HepG2 (cell line): Measurements from ENCODE around the gene TRPC3. TPM values are rescaled to one million over a fixed set of nuclear protein-coding genes. Genes with fewer than 3 reads are reported as not detected.

Source experiments
- ATAC-seq: fragments of 200-7000 bp; cut with Tn5 transposase; 3 replicates; pipeline ENCODE4 v1.9.1; 2020; ENCODE audit warnings: mild to moderate bottlenecking, moderate library complexity
- BruUV-seq: library from RNA; stranded (reverse); fragments of 400-500 nt; replicated peaks from 2 replicates; lab custom pipeline; 2021; lab: Mats Ljungman, UMichigan
- CTCF ChIA-PET: fragments of 300-600 bp; formaldehyde crosslinking; extraction: SDS; loops from one replicate; lab custom pipeline; 2021; ENCODE audit warnings: low total read pairs, inconsistent platforms, low intra/inter-chr PET ratio; lab: Yijun Ruan, JAX
- POLR2A ChIA-PET: fragments of 350-600 bp; sonication (Branson Sonifier 250); formaldehyde crosslinking; loops from one replicate; lab custom pipeline; 2020; ENCODE audit warnings: antibody characterized with exemption, inconsistent platforms; lab: Yijun Ruan, JAX
- DNase-seq: peaks from one replicate; pipeline ENCODE4 v3.0.0-alpha.2; 2015; ENCODE audit warnings: low spot score
- FAIRE-seq: peaks from 3 replicates; lab custom pipeline; 2011; peaks lifted over from hg19 to GRCh38; lab: Jason Lieb, UNC
- H2AFZ ChIP-seq: one replicate; pipeline ENCODE4 v1.6.1; 2011; ENCODE audit warnings: low read length, inconsistent platforms
- H3K27ac ChIP-seq: fragments of 300-600 bp; 3 replicates; pipeline ENCODE4 v1.8.0; 2011; ENCODE audit warnings: mixed run types, mild to moderate bottlenecking, mixed read lengths, low read length, inconsistent platforms; ENCODE audit not compliant: insufficient read depth; ENCODE audit errors: extremely low read length
- H3K27me3 ChIP-seq, 2 experiments: fragments of 200-600 bp in 1 of 2; 2 replicates in 1 of 2; 3 replicates in 1 of 2; pipeline versions ENCODE4 v1.6.0 to v1.8.0; 2011; ENCODE audit warnings: low read length in 2 of 2, mild to moderate bottlenecking in 2 of 2, moderate library complexity in 2 of 2, inconsistent platforms in 1 of 2; ENCODE audit not compliant: insufficient read depth in 2 of 2, control insufficient read depth in 1 of 2
- H3K36me3 ChIP-seq, 2 experiments: fragments of 200-600 bp in 1 of 2; replicated peaks in 1 of 2; 2 replicates in 1 of 2; 3 replicates in 1 of 2; pipeline versions ENCODE4 v1.5.1 to v1.8.0; 2011; ENCODE audit warnings: low read length in 2 of 2, inconsistent platforms in 1 of 2; ENCODE audit not compliant: insufficient read depth in 2 of 2, control insufficient read depth in 1 of 2
- H3K4me1 ChIP-seq: 2 replicates; pipeline ENCODE4 v1.5.1; 2012; ENCODE audit warnings: low read length, inconsistent platforms; ENCODE audit not compliant: insufficient read depth
- H3K4me2 ChIP-seq: 2 replicates; pipeline ENCODE4 v1.6.0; 2011; ENCODE audit warnings: low read depth, low read length, inconsistent platforms
- H3K4me3 ChIP-seq, 3 experiments: fragments of 200-600 bp in 1 of 3; sonication (generic), shearing (Covaris generic) in 1 of 3; replicated peaks in 1 of 3; 2 replicates each; pipeline ENCODE4 v1.5.1; 2011 to 2016; ENCODE audit warnings: low read length in 3 of 3, inconsistent platforms in 2 of 3, low read depth in 2 of 3, mild to moderate bottlenecking in 2 of 3, control low read depth in 1 of 3, mixed read lengths in 1 of 3; ENCODE audit not compliant: insufficient read depth in 1 of 3
- H3K79me2 ChIP-seq: one replicate; pipeline ENCODE4 v1.6.1; 2011; ENCODE audit warnings: low read length, inconsistent platforms; ENCODE audit not compliant: insufficient read depth
- H3K9ac ChIP-seq: 2 replicates; pipeline ENCODE4 v1.6.0; 2011; ENCODE audit warnings: mild to moderate bottlenecking, low read depth, low read length, inconsistent platforms; ENCODE audit not compliant: insufficient read depth
- H3K9me3 ChIP-seq: 2 replicates; pipeline ENCODE4 v1.5.1; 2012; ENCODE audit warnings: mild to moderate bottlenecking, low read length
- H4K20me1 ChIP-seq: 2 replicates; pipeline ENCODE4 v1.6.0; 2011; ENCODE audit warnings: inconsistent platforms, mild to moderate bottlenecking, low read length, moderate library complexity; ENCODE audit not compliant: insufficient read depth
- BATF2 ChIP-seq: sonication (generic); formaldehyde crosslinking; IDR thresholded peaks from 2 replicates; pipeline ENCODE4 v1.8.0; 2022; ENCODE audit warnings: mild to moderate bottlenecking, missing genetic modification reagents, moderate library complexity
- CEBPG ChIP-seq: IDR thresholded peaks from 2 replicates; pipeline ENCODE4 v1.6.1; 2016
- FOXM1 ChIP-seq: sonication (generic); formaldehyde crosslinking; IDR thresholded peaks from 2 replicates; pipeline ENCODE4 v1.5.0; 2020; ENCODE audit warnings: missing genetic modification reagents
- GABPA ChIP-seq, 2 experiments: IDR thresholded peaks; 2 replicates each; pipeline ENCODE4 v1.6.1; 2011 to 2016; ENCODE audit warnings: low read depth in 2 of 2, low read length in 1 of 2, missing biosample characterization in 1 of 2, missing genetic modification characterization in 1 of 2
- MED1 ChIP-seq: sonication (generic); formaldehyde crosslinking; IDR thresholded peaks from 2 replicates; pipeline ENCODE4 v1.4.0; 2020; ENCODE audit warnings: missing genetic modification reagents
- YY1 ChIP-seq: IDR thresholded peaks from 2 replicates; pipeline ENCODE4 v1.6.1; 2011; ENCODE audit warnings: low read length, low read depth, moderate library complexity, mild to moderate bottlenecking; ENCODE audit not compliant: insufficient read depth, insufficient replicate concordance
- ZBTB43 ChIP-seq: sonication (generic); formaldehyde crosslinking; conservative IDR thresholded peaks from 2 replicates; pipeline ENCODE4 v1.4.0; 2020; ENCODE audit warnings: missing genetic modification reagents
- ZNF121 ChIP-seq: sonication (generic); formaldehyde crosslinking; IDR thresholded peaks from 2 replicates; pipeline ENCODE4 v1.5.0; 2020; ENCODE audit warnings: mild to moderate bottlenecking, missing genetic modification reagents
- ZNF33B ChIP-seq: sonication (generic); formaldehyde crosslinking; IDR thresholded peaks from 2 replicates; pipeline ENCODE4 v1.5.1; 2020; ENCODE audit warnings: mild to moderate bottlenecking, missing genetic modification reagents
- ZNF547 ChIP-seq: sonication (generic); formaldehyde crosslinking; IDR thresholded peaks from 2 replicates; pipeline ENCODE4 v1.5.1; 2020; ENCODE audit warnings: mild to moderate bottlenecking, missing genetic modification reagents
- WGBS: methylation state at CpG from one replicate; pipeline ENCODE4 v1.1.6; 2017; ENCODE audit warnings: low lambda C conversion rate; 5-methylcytosine and 5-hydroxymethylcytosine counted together
- in situ Hi-C: cut with HindIII; loops from 2 replicates; pipeline ENCODE4 v1.10.0; 2017; ENCODE audit warnings: low pct_unique_long_range_greater_than_20kb; ENCODE audit not compliant: extremely low pct_ligation_motif_present
- intact Hi-C: fragments of 100-400 bp; cut with micrococcal nuclease; formaldehyde crosslinking; loops from one replicate; pipeline ENCODE4 v1.10.0; 2022; ENCODE audit not compliant: unreplicated experiment
- polyA plus RNA-seq, 8 experiments: library from polyadenylated mRNA; depleted of rRNA in 3 of 8; stranded (reverse) in 7 of 8; unstranded in 1 of 8; fragments of >200 nt; fragmentation: Illumina TruSeq in 4 of 8; extraction: Trizol in 4 of 8; gene quantifications; 2 replicates each; pipeline versions ENCODE4 v1.2.1 to v1.2.3, GENCODE V29; 2011 to 2016; ENCODE audit warnings: low read depth in 4 of 8, missing spikeins in 1 of 8, mixed read lengths in 1 of 8; ENCODE audit not compliant: insufficient read depth in 1 of 8
- total RNA-seq, 5 experiments: library from RNA; depleted of rRNA; stranded (reverse); fragments of >200 nt; fragmentation: Illumina TruSeq; extraction: Trizol; gene quantifications; 2 replicates each; pipeline ENCODE4 v1.2.3, GENCODE V29; 2016; ENCODE audit warnings: low read depth in 1 of 5

TRPC3 gene
- total and polyA plus RNA-seq, 2 of the 13 experiments (the other 11 are each of a cell fraction or from before 2014, with no cell fraction given) = not detected

- Histone ChIP-seq H2AFZ (no peak overlapping the region), H3K4me2 (no peak overlapping the region), H3K4me1 (no peaks in the 10 kb centered on the region), H4K20me1 (no peaks in the 10 kb centered on the region), H3K9ac (no peak overlapping the region), H3K36me3 (no peaks in the 10 kb centered on the region), H3K27ac (no peak overlapping the region), H3K4me3 (no peak overlapping the region), H3K9me3 (no peaks in the 10 kb centered on the region), H3K27me3 (0 out of 5 replicates have a peak, but pooled peaks cover 0 to 2% of the 10 kb centered on the region in 2 experiments)
- ChIA-PET CTCF (no interaction called here), POLR2A (no interaction called here)
- ATAC-seq (no peak), FAIRE-seq (no peak), DNase-seq (no peak)
- in situ Hi-C loops (no loop called here), intact Hi-C loops (no loop called here)
- WGBS = 0% methylated on average over 1 of the region's 1 CpG
- TF ChIP-seq ZBTB43 (CRISPR knock-in tag) (no peak), ZNF33B (CRISPR knock-in tag) (no peak)
- TF ChIP-seq, all 625 proteins: peak for 0
- H3K79me2 ChIP-seq = no peaks in the 10 kb centered on the region
- BruUV-seq = no TSS peak
Measured at GRCh38 chr4:121923306-121923705, 28.6 kb downstream of the TRPC3 start.

GRCh38 chr4:121913667-121914066 is 38.2 kb downstream of the TRPC3 start:
- intact Hi-C loops = no loop called here
- H3K9ac ChIP-seq = no peak overlapping the region
- FAIRE-seq = no peak

More at GRCh38 chr4:121913667-121914066, 38.2 kb downstream of the TRPC3 start:
- Histone ChIP-seq H2AFZ (no peak overlapping the region), H3K36me3 (no peaks in the 10 kb centered on the region), H3K4me2 (no peak overlapping the region), H3K27ac (no peak overlapping the region), H3K4me3 (no peak overlapping the region), H3K4me1 (no peaks in the 10 kb centered on the region), H3K27me3 (no peaks in the 10 kb centered on the region; a peak in 1 of 5 replicates), H3K9me3 (no peaks in the 10 kb centered on the region), H3K79me2 (no peaks in the 10 kb centered on the region), H4K20me1 (no peaks in the 10 kb centered on the region)
- POLR2A ChIA-PET = no interaction called here
- 20% methylated on average over 2 of the region's 2 CpGs for WGBS
- TF ChIP-seq ZNF121 (CRISPR knock-in tag) (no peak), ZNF547 (CRISPR knock-in tag) (no peak), MED1 (no peak), YY1 (no peak), ZBTB43 (CRISPR knock-in tag) (no peak), FOXM1 (CRISPR knock-in tag) (no peak), GABPA (IDR thresholded peaks at IDR 0.05; ENCODE audit: low read depth, low read length) (no peak), GABPA (CRISPR knock-in tag; IDR thresholded peaks at IDR 0.05; ENCODE audit: low read depth) (no peak), BATF2 (CRISPR knock-in tag) (no peak), CEBPG (CRISPR knock-in tag) (no peak)
- in situ Hi-C loops = no loop called here
- ATAC-seq = no peak
- CTCF ChIA-PET = no interaction called here
- DNase-seq = no peak
- no TSS peak for BruUV-seq
